Adipocyte (in vitro differentiated cells): ENCODE data around the gene RASEF.
"Not testable (repeated sequence)": the region's sequence is repeated elsewhere in the genome, so short reads cannot be mapped to it uniquely, and the experiment has no call there.

Experiments
- DNase-seq: peaks from one replicate; pipeline ENCODE4 v3.0.0-alpha.2; 2015; ENCODE audit warnings: low read depth
- H3K27me3 ChIP-seq: replicated peaks from 2 replicates; pipeline ENCODE4 v1.7.0; 2013; ENCODE audit warnings: mild to moderate bottlenecking, low read length, moderate library complexity; ENCODE audit not compliant: control insufficient read depth, insufficient read depth
- H3K36me3 ChIP-seq: 2 replicates; pipeline ENCODE4 v1.7.0; 2013; ENCODE audit warnings: low read length, mild to moderate bottlenecking, moderate library complexity; ENCODE audit not compliant: control insufficient read depth, insufficient read depth, severe bottlenecking
- H3K4me1 ChIP-seq: 2 replicates; pipeline ENCODE4 v1.7.0; 2013; ENCODE audit warnings: mild to moderate bottlenecking, low read length, moderate library complexity; ENCODE audit not compliant: control insufficient read depth, insufficient read depth
- H3K4me3 ChIP-seq: 2 replicates; pipeline ENCODE4 v1.7.0; 2013; ENCODE audit warnings: mild to moderate bottlenecking, low read length, moderate library complexity
- H3K9ac ChIP-seq: 2 replicates; pipeline ENCODE4 v1.7.0; 2013; ENCODE audit warnings: mild to moderate bottlenecking, low read length, moderate library complexity
- H3K9me3 ChIP-seq: 2 replicates; pipeline ENCODE4 v1.7.0; 2013; ENCODE audit warnings: mild to moderate bottlenecking, low read length, moderate library complexity; ENCODE audit not compliant: control insufficient read depth

The RASEF gene

GRCh38 chr9:82968388-82968787 is 94.6 kb downstream of the RASEF start:
- Histone ChIP-seq H3K27me3 (peaks cover 10% of the 10 kb centered on the region), H3K36me3 (no peaks in the 10 kb centered on the region), H3K9me3 (no peaks in the 10 kb centered on the region), H3K4me3 (no peak overlapping the region), H3K9ac (no peak overlapping the region), H3K4me1 (no peaks in the 10 kb centered on the region)
- no peak for DNase-seq

DNA sequence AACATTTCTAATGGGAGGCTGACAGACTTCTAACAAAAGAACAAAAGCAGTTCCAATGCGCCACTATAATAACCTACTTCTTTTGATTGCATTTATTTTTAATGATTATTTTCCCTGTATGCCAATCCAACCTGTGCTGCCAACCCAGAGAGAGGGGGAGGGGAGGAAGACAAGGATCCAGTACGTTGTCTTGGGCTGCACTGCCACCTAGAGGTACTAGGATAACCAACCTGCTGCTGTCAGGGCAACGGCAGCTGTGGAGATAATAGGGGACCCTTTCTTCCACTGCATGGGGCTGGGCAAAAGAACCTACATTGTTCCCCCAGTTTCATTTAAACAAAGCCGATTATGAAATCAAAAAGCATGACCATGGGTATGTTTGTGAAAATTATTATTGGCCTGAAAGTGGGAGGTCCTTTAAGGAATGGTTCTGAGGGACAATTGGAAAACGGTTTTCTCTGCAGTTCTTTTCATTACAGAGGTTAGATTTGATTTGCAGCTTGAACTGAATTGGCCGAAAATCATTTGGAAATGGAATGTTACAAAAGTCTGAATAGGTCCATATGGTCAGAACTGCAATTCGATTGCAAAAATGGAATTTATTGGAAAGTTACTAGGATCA is 101.3 kb downstream of the RASEF start:
- no peaks in the 10 kb centered on the region for H3K36me3 ChIP-seq
- H3K4me3 ChIP-seq = no peak overlapping the region
- peaks cover 9% of the 10 kb centered on the region for H3K27me3 ChIP-seq
- H3K9me3 ChIP-seq = no peaks in the 10 kb centered on the region
- no peaks in the 10 kb centered on the region for H3K4me1 ChIP-seq
- DNase-seq = peak; percentile 93
- no peak overlapping the region for H3K9ac ChIP-seq

DNA sequence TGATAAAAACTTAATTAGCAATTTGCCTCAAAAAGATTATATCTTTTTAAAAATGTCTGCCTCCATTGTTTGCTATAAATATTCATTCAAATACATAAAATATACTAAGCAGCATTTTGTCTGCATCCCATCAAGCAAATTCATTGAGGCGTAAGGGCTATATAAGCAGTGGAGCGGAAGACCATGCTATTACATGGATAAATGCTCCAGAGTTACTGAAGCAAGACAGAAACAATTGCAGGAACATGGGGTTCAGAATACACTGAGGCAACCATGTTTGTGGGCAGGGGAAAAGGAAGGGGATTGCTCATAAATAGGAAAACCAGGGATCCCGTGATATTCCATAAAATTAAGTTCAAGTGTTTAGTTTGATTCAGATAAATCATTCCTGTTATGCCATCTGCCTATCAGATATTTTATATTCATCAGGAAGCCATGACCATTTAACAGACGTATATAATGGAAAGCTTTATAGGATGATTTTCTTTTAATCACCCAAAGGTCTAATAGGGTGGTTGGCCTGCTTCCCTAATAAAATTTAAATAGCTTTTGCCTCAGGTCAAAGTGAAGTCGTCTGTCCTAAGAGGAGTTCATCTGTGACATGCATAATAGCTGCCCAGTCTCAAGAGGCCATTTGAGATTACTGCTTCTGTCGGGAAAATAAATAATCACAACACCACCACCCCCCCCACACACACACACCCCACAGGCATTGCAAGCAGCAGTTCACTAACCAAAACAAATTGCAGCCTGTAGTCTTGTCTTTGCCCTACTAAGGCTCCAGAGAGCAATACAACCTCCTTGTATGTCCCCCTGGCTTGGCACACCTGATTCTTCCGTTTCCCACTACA is 105.2 kb downstream of the RASEF start:
- H3K4me1 ChIP-seq = no peaks in the 10 kb centered on the region
- H3K4me3 ChIP-seq = no peak overlapping the region
- no peaks in the 10 kb centered on the region for H3K36me3 ChIP-seq
- no peak overlapping the region for H3K9ac ChIP-seq
- H3K9me3 ChIP-seq = no peaks in the 10 kb centered on the region
- peaks cover 9% of the 10 kb centered on the region for H3K27me3 ChIP-seq
- no peak for DNase-seq

DNA sequence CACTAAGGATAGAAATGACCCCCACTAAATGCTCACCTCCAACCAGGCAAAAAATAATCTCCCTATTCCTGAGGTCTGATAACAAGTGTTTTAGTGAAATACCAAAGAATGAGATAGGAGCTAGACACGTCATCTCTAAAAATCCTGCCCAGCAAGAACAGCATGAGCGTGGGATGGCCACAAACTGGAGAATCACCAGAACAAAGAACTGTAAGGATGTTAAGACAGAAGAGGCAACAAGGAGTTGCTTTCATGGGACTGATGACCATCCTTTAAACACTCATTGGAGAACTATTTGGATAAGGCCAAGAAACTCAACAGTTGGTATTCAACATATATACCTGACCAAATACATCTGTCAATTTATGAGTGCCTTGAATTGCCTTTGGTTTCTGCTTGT is 113.7 kb downstream of the RASEF start:
- no peak for DNase-seq
- Histone ChIP-seq H3K9ac (no peak overlapping the region), H3K4me3 (no peak overlapping the region), H3K9me3 (no peaks in the 10 kb centered on the region), H3K27me3 (peaks cover 11% of the 10 kb centered on the region), H3K36me3 (no peaks in the 10 kb centered on the region), H3K4me1 (no peaks in the 10 kb centered on the region)

- Histone ChIP-seq H3K27me3 (no peaks in the 10 kb centered on the region), H3K9ac (no peak overlapping the region), H3K9me3 (no peaks in the 10 kb centered on the region), H3K4me3 (no peak overlapping the region), H3K4me1 (no peaks in the 10 kb centered on the region), H3K36me3 (no peaks in the 10 kb centered on the region)
- no peak for DNase-seq
Measured at GRCh38 chr9:82940376-82940775, 122.6 kb downstream of the RASEF start.

DNA sequence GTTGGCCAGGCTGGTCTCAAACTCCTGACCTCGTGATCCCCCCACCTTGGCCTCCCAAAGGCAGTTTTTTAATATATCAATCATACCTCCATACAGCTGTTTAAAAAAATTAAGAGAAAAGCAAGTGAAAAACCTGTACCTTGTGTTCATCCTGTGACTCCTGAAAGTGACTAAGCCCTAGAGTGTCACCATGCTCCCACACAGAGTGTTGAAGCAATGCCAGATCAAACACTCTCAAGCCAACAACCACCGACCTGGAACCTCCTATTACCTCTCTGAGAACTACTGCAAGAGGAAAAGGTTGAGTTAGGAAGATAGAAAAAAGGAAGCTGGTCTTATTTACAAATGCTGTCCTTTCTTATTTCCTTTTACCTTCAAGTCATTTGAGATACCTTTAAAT is 123.5 kb downstream of the RASEF start:
- Histone ChIP-seq H3K9me3 (no peaks in the 10 kb centered on the region), H3K36me3 (no peaks in the 10 kb centered on the region), H3K4me3 (no peak overlapping the region), H3K9ac (no peak overlapping the region), H3K27me3 (no peaks in the 10 kb centered on the region), H3K4me1 (no peaks in the 10 kb centered on the region)
- no peak for DNase-seq

- Histone ChIP-seq H3K9me3 (no peaks in the 10 kb centered on the region), H3K9ac (no peak overlapping the region), H3K36me3 (no peaks in the 10 kb centered on the region), H3K4me3 (no peak overlapping the region), H3K4me1 (no peaks in the 10 kb centered on the region), H3K27me3 (no peaks in the 10 kb centered on the region)
- DNase-seq = no peak
Measured at GRCh38 chr9:82938426-82939218, 124.3 kb downstream of the RASEF start.

DNA sequence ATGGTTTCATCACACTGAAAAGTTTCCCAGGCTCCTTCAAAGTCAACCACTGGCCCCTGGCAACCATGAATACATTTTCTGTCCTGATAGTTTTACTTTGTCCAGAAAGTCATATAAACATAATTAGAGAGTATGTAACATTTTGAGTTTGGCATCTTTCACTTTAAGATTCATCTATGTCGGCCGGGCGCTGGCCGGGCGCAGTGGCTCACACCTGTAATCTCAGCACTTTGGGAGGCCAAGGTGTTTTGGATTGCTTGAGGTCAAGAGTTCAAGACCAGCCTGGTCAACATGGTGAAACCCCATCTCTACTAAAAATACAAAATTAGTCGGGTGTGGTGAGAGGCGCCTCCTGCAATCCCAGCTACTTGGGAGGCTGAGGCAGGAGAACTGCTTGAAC is 126.4 kb downstream of the RASEF start:
- not testable (repeated sequence) for H3K27me3 ChIP-seq, H3K9ac ChIP-seq, DNase-seq, H3K4me1 ChIP-seq, H3K36me3 ChIP-seq, H3K9me3 ChIP-seq, H3K4me3 ChIP-seq

DNA sequence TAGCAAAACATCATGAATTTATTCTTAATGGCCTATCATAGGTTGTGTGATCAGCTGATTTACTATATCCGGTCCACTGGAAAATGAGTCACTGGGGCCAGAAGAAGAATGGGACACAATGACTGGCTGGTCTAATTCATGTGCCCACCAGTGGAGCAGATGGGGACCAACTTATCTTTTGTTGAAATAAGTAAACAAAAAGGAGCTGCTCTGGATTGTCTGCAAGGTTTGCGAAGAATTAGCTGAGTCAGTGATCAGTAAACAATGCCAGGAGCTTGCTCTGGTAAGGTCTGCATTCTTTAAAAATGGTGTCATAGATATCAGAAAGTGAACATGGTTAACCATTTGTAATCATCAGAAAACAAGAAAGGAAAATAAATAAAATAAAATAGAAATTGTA is 128.0 kb downstream of the RASEF start:
- peak; percentile 52 for DNase-seq
- Histone ChIP-seq H3K4me1 (no peaks in the 10 kb centered on the region), H3K9ac (no peak overlapping the region), H3K27me3 (no peaks in the 10 kb centered on the region), H3K4me3 (no peak overlapping the region), H3K9me3 (no peaks in the 10 kb centered on the region), H3K36me3 (no peaks in the 10 kb centered on the region)

DNA sequence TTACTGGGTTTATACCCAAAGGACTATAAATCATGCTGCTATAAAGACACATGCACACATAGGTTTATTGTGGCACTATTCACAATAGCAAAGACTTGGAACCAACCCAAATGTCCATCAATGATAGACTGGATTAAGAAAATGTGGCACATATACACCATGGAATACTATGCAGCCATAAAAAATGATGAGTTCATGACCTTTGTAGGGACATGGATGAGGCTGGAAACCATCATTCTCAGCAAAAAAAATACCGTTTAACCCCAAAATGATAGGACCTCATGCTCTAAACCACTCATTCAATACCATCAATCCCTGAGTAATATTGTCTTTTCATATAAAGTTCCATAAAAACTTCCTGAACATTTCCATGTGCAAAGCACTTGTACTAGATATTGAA is 128.9 kb downstream of the RASEF start:
- H3K9me3 ChIP-seq, H3K4me3 ChIP-seq, DNase-seq, H3K27me3 ChIP-seq, H3K36me3 ChIP-seq, H3K9ac ChIP-seq, H3K4me1 ChIP-seq: not testable (repeated sequence)

DNA sequence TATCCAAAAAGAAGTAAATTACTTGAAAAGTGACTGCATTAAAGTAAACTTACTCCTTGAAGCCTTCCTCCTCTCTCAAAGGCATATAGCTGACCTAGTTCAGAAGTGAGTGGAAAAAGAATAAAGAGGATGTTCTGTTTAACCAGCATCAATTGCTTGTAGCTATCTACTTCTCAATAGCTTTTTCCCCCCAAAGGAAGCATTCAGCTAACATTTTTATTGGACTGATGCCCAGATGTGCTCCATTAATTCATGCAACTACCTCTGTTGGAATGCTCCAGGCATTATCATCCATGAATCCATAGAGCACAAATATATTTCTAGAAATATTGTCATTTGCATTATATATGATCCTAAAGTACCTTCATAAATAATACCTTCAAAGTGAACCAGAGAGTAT is 132.8 kb downstream of the RASEF start:
- H3K9me3 ChIP-seq = no peaks in the 10 kb centered on the region
- no peaks in the 10 kb centered on the region for H3K4me1 ChIP-seq
- no peak overlapping the region for H3K9ac ChIP-seq
- no peak overlapping the region for H3K4me3 ChIP-seq
- no peak for DNase-seq
- H3K27me3 ChIP-seq = no peaks in the 10 kb centered on the region
- H3K36me3 ChIP-seq = no peaks in the 10 kb centered on the region
